ENCODE measurements around the gene CAMKMT.

The CAMKMT gene

GRCh38 chr2:44333994-44334393, 27.8 kb upstream of the CAMKMT start:
- DNase-seq = no peak
- peaks cover 16% of the 10 kb centered on the region for H3K36me3 ChIP-seq (replicated peaks)

GRCh38 chr2:44335806-44336538, 25.8 kb upstream of the CAMKMT start:
- no peaks in the 10 kb centered on the region for H3K27me3 ChIP-seq (replicated peaks)
- in situ Hi-C loops (cut with HindIII; ENCODE audit: low pct_ligation_motif_present, low sequenced_read_pairs) = no loop called here
- peaks cover 16% of the 10 kb centered on the region for H3K36me3 ChIP-seq (replicated peaks)
- no peak overlapping the region for H3K4me3 ChIP-seq (ENCODE audit: low read depth, low read length)
- no peak for DNase-seq
- no peak overlapping the region for H3K27ac ChIP-seq
- TF ChIP-seq, protein P1, sequence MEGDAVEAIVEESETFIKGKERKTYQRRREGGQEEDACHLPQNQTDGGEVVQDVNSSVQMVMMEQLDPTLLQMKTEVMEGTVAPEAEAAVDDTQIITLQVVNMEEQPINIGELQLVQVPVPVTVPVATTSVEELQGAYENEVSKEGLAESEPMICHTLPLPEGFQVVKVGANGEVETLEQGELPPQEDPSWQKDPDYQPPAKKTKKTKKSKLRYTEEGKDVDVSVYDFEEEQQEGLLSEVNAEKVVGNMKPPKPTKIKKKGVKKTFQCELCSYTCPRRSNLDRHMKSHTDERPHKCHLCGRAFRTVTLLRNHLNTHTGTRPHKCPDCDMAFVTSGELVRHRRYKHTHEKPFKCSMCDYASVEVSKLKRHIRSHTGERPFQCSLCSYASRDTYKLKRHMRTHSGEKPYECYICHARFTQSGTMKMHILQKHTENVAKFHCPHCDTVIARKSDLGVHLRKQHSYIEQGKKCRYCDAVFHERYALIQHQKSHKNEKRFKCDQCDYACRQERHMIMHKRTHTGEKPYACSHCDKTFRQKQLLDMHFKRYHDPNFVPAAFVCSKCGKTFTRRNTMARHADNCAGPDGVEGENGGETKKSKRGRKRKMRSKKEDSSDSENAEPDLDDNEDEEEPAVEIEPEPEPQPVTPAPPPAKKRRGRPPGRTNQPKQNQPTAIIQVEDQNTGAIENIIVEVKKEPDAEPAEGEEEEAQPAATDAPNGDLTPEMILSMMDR (IDR thresholded peaks at IDR 0.05; ENCODE audit: low read depth, low read length, missing control alignments) = no peak

More at GRCh38 chr2:44333994-44334393, 27.8 kb upstream of the CAMKMT start:
- H3K27ac ChIP-seq = no peak overlapping the region
- in situ Hi-C loops (cut with HindIII; ENCODE audit: low pct_ligation_motif_present, low sequenced_read_pairs) = no loop called here
- H3K4me3 ChIP-seq (ENCODE audit: low read depth, low read length) = no peak overlapping the region
- no peaks in the 10 kb centered on the region for H3K27me3 ChIP-seq (replicated peaks)
- TF ChIP-seq, protein P1 (IDR thresholded peaks at IDR 0.05; ENCODE audit: low read depth, low read length, missing control alignments) = no peak

GRCh38 chr2:44342854-44343253, 18.9 kb upstream of the CAMKMT start:
- H3K27me3 ChIP-seq (replicated peaks) = no peaks in the 10 kb centered on the region
- no peak overlapping the region for H3K4me3 ChIP-seq (ENCODE audit: low read depth, low read length)
- in situ Hi-C loops (cut with HindIII; ENCODE audit: low pct_ligation_motif_present, low sequenced_read_pairs) = no loop called here
- TF ChIP-seq, protein P1 (IDR thresholded peaks at IDR 0.05; ENCODE audit: low read depth, low read length, missing control alignments) = peak; percentile 47
- no peak overlapping the region for H3K27ac ChIP-seq
- DNase-seq = no peak
- H3K36me3 ChIP-seq (replicated peaks) = peaks cover 16% of the 10 kb centered on the region

DNA sequence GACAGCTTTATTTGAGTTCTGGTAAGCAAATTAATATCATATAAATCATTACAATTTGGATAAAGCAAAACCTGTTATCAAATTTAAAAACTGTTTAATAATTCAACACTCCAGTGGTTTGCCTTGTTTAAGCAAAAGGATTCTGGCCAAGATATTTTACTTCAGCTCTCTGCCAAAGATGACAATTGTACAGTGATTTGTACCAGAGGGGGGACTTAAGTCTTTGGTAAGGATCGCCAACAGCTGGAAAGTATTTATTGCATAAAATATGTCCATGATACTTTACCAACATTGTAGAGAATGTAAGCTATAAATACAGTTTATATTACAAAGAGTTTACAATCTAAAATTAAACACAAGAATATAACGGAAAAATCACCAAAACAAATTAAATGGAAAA, 14.2 kb upstream of the CAMKMT start:
- peaks cover 6% of the 10 kb centered on the region for H3K36me3 ChIP-seq (replicated peaks)
- TF ChIP-seq, protein P1 (IDR thresholded peaks at IDR 0.05; ENCODE audit: low read depth, low read length, missing control alignments) = no peak
- no peaks in the 10 kb centered on the region for H3K27me3 ChIP-seq (replicated peaks)
- H3K4me3 ChIP-seq (ENCODE audit: low read depth, low read length) = no peak overlapping the region
- in situ Hi-C loops (cut with HindIII; ENCODE audit: low pct_ligation_motif_present, low sequenced_read_pairs) = no loop called here
- DNase-seq = no peak
- no peak overlapping the region for H3K27ac ChIP-seq

DNA sequence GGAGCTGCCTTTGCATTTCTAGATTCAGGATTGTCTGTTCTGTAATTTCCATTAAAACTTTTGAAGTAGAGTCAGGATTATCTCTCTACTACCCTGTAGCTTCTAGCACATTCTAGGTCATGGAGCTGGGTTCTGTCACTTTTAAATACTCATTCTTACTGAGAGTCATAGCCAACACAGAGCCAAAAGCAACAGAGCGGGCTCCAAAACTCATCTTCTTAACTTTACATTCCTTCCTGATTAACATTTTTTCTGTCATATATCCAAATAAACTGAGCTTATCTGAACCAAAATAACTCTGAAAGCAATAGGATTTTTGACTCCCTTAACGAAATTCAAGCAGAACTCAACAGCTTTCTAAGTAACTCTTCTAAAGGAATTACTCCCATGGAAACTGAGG, 13.3 kb upstream of the CAMKMT start:
- in situ Hi-C loops (cut with HindIII; ENCODE audit: low pct_ligation_motif_present, low sequenced_read_pairs) = no loop called here
- no peak overlapping the region for H3K4me3 ChIP-seq (ENCODE audit: low read depth, low read length)
- no peak overlapping the region for H3K27ac ChIP-seq
- TF ChIP-seq, protein P1 (IDR thresholded peaks at IDR 0.05; ENCODE audit: low read depth, low read length, missing control alignments) = no peak
- H3K27me3 ChIP-seq (replicated peaks) = no peaks in the 10 kb centered on the region
- H3K36me3 ChIP-seq (replicated peaks) = peaks cover 2% of the 10 kb centered on the region
- peak; percentile 63 for DNase-seq

- in situ Hi-C loops (cut with HindIII; ENCODE audit: low pct_ligation_motif_present, low sequenced_read_pairs) = no loop called here
- Histone ChIP-seq H3K36me3 (replicated peaks) (no peaks in the 10 kb centered on the region), H3K27me3 (replicated peaks) (no peaks in the 10 kb centered on the region), H3K27ac (no peak overlapping the region), H3K4me3 (ENCODE audit: low read depth, low read length) (no peak overlapping the region)
- DNase-seq = no peak
- TF ChIP-seq, protein P1 (IDR thresholded peaks at IDR 0.05; ENCODE audit: low read depth, low read length, missing control alignments) = no peak
These were observed 12.2 kb upstream of the CAMKMT start for GRCh38 chr2:44349506-44349905.

Data from brain microvascular endothelial cell (primary cell).